Type B pancreatic cell (in vitro differentiated cells): ENCODE data around the gene WFIKKN1. TPM values are rescaled to one million over a fixed set of nuclear protein-coding genes. Genes with fewer than 3 reads are reported as not detected.
A peak's percentile ranks its signal among the peaks of the same experiment; 100 is the strongest.

Source experiments
- DNase-seq: peaks from one replicate; pipeline ENCODE4 v3.0.0; 2021; ENCODE audit warnings: mixed read lengths; ENCODE audit not compliant: unreplicated experiment; ENCODE audit errors: extremely low spot score
- H3K27ac Mint-ChIP-seq: 2 replicates; pipeline ENCODE4 v1.8.0; 2021; ENCODE audit warnings: mild to moderate bottlenecking, mixed read lengths
- H3K27me3 Mint-ChIP-seq: 2 replicates; pipeline ENCODE4 v1.8.0; 2021; ENCODE audit warnings: mixed read lengths
- H3K36me3 Mint-ChIP-seq: 2 replicates; pipeline ENCODE4 v1.8.0; 2021; ENCODE audit warnings: mixed read lengths
- H3K4me1 Mint-ChIP-seq: one replicate; pipeline ENCODE4 v1.8.0; 2021; ENCODE audit warnings: mixed read lengths; ENCODE audit not compliant: unreplicated experiment
- H3K4me3 Mint-ChIP-seq: 2 replicates; pipeline ENCODE4 v1.8.0; 2021; ENCODE audit warnings: mild to moderate bottlenecking, mixed read lengths
- H3K9me3 Mint-ChIP-seq: 2 replicates; pipeline ENCODE4 v1.8.0; 2021; ENCODE audit warnings: mixed read lengths
- total RNA-seq: library from RNA; stranded (reverse); gene quantifications from 2 replicates; pipeline ENCODE4 v1.2.1, GENCODE V29; 2021; ENCODE audit warnings: low replicate concordance
- TF ChIP-seq, protein P1 (sequence below): fragments of 200-600 bp; sonication (generic); conservative IDR thresholded peaks from 2 replicates; pipeline ENCODE4 v1.5.0; 2021; ENCODE audit warnings: antibody characterized with exemption, mild to moderate bottlenecking

Gene WFIKKN1
- total RNA-seq, 1 donor from 2014 or later: 9.0 TPM

- Mint-ChIP-seq H3K9me3 (no peaks in the 10 kb centered on the region), H3K36me3 (peaks cover 4% of the 10 kb centered on the region), H3K27me3 (peaks cover 5% of the 10 kb centered on the region), H3K4me3 (peak overlapping the region; percentile 84), H3K27ac (peak overlapping the region; percentile 36), H3K4me1 (peaks cover 3% of the 10 kb centered on the region)
- DNase-seq: no peak
- TF ChIP-seq, protein P1, sequence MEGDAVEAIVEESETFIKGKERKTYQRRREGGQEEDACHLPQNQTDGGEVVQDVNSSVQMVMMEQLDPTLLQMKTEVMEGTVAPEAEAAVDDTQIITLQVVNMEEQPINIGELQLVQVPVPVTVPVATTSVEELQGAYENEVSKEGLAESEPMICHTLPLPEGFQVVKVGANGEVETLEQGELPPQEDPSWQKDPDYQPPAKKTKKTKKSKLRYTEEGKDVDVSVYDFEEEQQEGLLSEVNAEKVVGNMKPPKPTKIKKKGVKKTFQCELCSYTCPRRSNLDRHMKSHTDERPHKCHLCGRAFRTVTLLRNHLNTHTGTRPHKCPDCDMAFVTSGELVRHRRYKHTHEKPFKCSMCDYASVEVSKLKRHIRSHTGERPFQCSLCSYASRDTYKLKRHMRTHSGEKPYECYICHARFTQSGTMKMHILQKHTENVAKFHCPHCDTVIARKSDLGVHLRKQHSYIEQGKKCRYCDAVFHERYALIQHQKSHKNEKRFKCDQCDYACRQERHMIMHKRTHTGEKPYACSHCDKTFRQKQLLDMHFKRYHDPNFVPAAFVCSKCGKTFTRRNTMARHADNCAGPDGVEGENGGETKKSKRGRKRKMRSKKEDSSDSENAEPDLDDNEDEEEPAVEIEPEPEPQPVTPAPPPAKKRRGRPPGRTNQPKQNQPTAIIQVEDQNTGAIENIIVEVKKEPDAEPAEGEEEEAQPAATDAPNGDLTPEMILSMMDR: no peak
Observed at GRCh38 chr16:678858-679813, 48.4 kb downstream of the WFIKKN1 start.

DNA sequence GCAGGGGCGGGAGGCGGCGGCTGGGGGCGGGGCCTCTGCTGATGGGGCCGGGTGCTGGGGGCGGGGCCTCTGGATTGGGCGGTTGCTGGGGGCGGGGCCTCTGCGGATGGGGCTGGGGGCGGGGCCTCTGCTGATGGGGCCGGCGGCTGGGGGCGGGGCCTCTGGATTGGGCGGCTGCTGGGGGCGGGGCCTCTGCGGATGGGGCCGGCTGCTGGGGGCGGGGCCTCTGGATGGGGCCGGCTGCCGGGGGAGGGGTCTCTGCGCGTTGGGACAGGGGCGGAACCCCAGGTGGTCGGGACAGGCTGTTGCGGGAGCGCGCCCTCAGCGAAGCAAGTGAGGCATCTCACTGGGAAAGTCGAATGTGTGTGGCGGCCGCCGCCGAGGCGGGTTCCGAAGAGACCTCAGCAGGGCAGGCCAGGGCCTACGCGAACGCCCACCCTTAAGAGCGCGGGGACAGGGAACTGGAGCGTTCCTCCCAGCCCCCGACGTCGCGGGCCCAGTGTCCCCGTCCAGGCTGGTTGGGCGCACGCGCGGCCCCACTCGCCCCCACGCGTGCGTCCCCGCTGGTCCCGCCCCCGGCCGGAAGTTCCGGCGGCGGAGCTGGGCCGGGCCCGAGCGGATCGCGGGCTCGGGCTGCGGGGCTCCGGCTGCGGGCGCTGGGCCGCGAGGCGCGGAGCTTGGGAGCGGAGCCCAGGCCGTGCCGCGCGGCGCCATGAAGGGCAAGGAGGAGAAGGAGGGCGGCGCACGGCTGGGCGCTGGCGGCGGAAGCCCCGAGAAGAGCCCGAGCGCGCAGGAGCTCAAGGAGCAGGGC is 49.2 kb downstream of the WFIKKN1 start, which contains the start of gene STUB1:
TSS of gene STUB1 (plus strand) at position 597 of the 811 bp plus-strand sequence. CDS start at position 713, 116 bp downstream.
- peaks cover 3% of the 10 kb centered on the region for H3K27me3 Mint-ChIP-seq
- peak; percentile 95 for DNase-seq
- no peaks in the 10 kb centered on the region for H3K9me3 Mint-ChIP-seq
- H3K4me1 Mint-ChIP-seq: peaks cover 3% of the 10 kb centered on the region
- TF ChIP-seq, protein P1: no peak
- peaks cover 4% of the 10 kb centered on the region for H3K36me3 Mint-ChIP-seq
- H3K4me3 Mint-ChIP-seq: peak within 1 kb of the TSS; percentile 89
- H3K27ac Mint-ChIP-seq: peak within 1 kb of the TSS; percentile 72

DNA sequence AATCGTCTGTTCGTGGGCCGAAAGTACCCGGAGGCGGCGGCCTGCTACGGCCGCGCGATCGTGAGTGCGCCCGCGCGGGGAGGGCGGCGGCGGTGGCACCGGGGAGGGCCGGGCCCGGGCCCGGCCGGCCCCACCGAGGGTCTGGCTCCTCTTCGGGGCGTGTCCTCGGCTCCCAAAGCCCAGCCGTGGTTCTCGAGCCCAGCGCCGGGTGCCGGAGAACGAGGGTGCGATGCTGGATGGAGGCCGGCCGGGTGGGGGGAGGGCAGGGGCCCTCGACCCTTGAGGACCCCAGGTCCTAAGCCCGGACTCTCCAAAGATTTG is 49.8 kb downstream of the WFIKKN1 start:
- TF ChIP-seq, protein P1: no peak
- peak overlapping the region; percentile 72 for H3K27ac Mint-ChIP-seq
- H3K36me3 Mint-ChIP-seq: peaks cover 4% of the 10 kb centered on the region
- DNase-seq: no peak
- peaks cover 3% of the 10 kb centered on the region for H3K4me1 Mint-ChIP-seq
- no peaks in the 10 kb centered on the region for H3K9me3 Mint-ChIP-seq
- H3K27me3 Mint-ChIP-seq: no peaks in the 10 kb centered on the region
- H3K4me3 Mint-ChIP-seq: peak overlapping the region; percentile 84

- peak overlapping the region; percentile 72 for H3K27ac Mint-ChIP-seq
- peaks cover 3% of the 10 kb centered on the region for H3K4me1 Mint-ChIP-seq
- TF ChIP-seq, protein P1: no peak
- no peaks in the 10 kb centered on the region for H3K27me3 Mint-ChIP-seq
- H3K9me3 Mint-ChIP-seq: no peaks in the 10 kb centered on the region
- H3K4me3 Mint-ChIP-seq: peak overlapping the region; percentile 84
- DNase-seq: no peak
- H3K36me3 Mint-ChIP-seq: peaks cover 4% of the 10 kb centered on the region
Observed at GRCh38 chr16:680967-681745, 50.4 kb downstream of the WFIKKN1 start.
